Pulmonary artery endothelial cell (primary cell): ENCODE results near the gene KIFC3. TPM values are rescaled to one million over a fixed set of nuclear protein-coding genes. Genes with fewer than 3 reads are reported as not detected.
"Not testable (repeated sequence)": the region's sequence is repeated elsewhere in the genome, so short reads cannot be mapped to it uniquely, and the experiment has no call there.

Source experiments
- DNase-seq: peaks from one replicate; pipeline ENCODE4 v3.0.0-alpha.2; 2011; ENCODE audit warnings: low read depth, low spot score
- total RNA-seq: library from RNA; depleted of rRNA; stranded (reverse); fragments of >200 nt; gene quantifications from 2 replicates; pipeline ENCODE4 v1.2.3, GENCODE V29; 2014

The KIFC3 gene
- total RNA-seq, 1 donor from 2014 or later, result 53.3 TPM

DNA sequence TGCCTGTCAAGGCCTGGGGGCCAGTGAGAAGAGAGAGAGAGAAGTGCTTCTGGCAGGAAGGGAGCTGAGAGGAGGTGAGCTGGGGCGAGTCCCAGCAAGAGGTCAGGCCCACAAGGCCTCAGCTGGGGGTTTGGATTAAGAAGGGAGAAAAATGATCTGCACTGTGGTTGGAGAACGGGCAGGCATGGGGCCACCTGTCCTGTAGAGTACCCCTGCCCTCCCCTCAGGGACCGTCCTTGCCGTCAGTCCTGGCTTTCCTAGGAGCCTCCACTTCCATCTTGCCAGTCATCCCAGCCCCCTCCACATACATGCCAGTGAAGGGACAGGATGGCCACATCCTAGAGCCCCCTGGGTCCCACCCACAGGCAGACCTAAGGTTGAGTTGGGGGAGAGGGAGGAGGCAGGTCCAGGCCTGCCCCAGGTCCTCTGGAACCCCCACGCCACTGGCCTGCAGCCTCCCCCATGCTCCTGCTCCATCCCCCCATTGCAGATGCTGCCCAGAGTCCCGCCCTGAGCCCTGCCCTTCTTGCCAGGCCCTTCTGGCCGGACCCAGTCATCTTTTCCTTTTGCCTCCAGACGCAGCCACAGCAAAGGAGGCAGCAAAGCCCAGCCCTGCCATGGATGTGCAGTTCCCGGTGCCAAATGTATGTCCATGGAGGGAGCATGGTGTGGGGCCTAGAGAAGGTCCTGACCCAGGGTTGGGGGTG is 47.8 kb downstream of the KIFC3 start:
- no peak for DNase-seq

DNA sequence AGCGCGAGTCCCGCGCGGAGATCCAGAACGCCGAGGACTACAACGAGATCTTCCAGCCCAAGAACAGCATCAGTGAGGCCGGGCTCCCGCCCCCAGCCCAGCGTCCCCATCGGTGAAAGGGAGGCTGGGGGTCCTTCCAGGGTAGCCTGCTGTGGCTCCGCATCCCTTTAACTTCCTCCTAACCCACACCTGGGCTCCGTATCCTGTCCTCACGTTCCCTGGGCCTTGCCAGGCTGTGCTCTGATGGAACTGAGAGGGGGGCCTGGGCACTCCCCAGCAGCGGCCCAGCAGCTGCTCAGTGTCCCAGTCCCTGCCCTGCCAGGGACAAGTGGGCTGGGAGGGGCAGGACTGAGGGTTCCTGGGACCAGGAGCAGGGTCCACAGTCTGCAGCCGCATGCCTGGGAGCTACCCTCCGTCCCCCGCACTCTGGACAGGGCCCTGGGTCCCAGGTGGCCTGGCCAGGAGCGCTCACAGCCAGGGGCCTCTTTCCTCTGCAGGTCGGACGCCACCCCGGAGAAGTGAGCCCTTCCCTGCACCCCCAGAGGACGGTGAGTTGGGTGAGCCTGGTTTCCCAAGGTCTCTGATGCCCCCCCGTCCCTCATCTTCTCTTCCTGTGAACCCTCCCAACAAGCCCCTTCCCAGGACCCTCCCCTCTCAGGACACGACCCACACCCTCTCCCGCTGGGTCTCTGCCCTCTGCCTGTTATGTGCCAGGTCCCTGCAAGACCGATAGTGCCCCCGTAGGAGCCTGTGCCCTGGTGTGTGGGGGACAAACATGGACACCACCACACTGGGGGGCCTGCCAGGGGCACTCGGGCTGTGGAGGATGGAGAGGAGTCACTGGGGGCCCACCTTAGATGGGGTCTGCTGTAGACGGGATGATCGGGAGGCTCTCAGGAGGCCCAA is 48.6 kb downstream of the KIFC3 start:
- no peak for DNase-seq

DNA sequence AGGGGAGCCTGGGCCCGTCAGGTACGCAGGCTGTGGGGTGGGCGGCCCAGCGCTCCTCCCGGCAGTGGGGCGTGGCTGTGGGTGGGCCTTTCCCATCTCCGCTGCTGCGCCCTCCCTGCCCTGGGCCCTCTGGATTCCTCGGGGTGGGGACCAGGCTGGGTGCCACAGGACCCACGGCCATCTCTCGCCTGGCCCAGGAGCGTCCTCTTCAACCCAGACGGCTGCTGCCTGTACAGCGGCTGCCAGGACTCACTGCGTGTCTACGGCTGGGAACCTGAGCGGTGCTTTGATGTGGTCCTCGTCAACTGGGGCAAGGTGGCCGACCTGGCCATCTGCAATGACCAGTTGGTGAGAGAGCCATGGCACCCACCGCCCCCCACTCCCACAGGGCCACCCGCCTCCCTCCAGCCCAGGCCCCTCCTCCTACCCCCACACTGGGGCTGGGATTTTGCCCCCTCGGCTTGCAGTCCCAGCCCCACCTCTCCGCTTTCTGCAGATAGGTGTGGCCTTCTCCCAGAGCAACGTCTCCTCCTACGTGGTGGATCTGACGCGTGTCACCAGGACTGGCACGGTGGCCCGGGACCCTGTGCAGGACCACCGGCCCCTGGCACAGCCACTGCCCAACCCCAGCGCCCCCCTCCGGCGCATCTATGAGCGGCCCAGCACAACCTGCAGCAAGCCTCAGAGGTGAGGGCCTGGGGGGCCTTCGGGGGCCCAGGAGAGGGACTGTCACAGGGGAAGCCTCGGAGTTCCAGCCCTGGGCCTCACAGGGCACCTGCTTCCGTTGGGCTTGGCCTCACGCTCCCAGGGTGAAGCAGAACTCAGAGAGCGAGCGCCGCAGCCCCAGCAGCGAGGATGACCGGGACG is 49.5 kb downstream of the KIFC3 start:
- no peak for DNase-seq

DNA sequence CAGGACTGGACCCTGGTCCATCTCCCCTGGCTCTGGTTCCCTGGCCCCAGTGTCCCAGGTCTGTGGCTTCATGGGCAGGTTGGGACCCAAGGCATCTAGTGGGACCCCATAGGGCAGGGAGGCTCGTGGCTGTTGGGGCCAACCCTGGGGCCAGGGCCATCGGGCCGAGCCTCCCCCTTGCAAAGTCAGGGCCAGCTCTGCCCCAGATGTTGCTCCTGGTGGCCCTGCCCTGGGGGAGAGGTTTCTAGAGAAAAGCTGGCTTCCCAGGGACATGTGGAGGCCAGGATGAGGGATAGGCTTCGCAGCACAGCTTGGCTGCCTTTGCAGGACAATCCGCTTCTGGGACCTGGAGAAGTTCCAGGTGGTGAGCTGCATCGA is 50.1 kb downstream of the KIFC3 start:
- no peak for DNase-seq

DNA sequence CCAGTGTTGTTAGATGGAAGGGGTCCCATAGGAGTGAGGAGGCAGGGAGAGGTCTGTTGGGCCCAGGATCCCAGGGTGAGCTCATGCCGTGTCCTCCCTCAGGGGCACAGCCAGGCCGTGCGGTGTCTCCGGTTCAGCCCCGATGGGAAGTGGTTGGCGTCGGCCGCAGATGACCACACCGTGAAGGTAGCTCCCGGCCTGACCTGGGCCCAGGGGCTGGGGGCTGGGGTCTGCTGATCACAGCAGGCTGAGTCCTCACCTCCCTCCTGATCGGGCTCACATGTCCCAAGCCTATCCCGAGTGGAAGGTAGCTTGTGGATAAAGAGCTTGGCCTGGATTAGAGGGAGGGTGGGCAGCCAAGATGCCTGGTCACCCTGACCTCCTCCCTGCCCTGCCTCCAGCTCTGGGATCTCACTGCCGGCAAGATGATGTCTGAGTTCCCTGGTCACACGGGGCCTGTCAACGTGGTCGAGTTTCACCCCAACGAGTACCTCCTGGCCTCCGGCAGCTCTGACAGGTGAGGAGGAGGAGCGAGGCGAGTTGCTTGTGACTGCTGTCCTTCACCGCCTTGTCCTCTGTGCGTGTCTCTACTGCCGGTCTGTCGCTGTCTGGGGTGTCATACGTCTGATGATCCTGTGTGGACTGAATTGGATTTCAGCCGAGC is 50.6 kb downstream of the KIFC3 start:
- no peak for DNase-seq

DNA sequence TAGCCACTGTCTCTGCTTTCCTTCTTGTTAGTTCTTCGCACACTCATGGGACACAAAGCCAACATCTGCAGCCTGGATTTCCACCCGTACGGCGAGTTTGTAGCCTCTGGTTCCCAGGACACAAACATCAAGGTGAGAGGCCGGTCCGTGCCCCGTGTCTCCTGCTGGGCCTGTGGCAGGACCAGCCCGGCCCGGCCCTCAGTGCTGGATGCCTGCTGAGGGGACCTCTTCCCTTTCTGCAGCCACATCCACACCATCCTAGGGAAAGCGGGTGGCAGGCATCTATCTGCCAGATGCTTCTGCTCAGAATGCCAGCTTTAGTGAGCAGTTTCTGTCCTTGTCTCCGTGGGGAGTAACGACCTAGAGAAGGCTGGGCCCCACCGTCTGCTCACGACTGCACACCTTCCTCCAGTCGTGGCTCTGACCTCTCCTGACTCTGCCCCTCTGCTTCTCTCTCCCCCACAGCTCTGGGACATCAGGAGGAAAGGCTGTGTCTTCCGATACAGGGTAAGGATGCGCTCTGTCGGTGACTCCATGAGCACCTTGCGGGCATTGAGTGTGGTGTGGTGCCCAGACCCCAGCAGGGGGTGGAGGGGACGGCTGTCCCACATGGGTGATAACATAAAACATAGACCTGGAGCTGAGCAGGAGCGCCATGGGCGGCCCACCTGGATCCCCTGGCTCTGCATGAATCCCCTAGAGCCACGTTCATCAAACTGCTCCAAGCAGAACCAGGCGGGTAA is 51.3 kb downstream of the KIFC3 start:
- DNase-seq, result no peak

DNA sequence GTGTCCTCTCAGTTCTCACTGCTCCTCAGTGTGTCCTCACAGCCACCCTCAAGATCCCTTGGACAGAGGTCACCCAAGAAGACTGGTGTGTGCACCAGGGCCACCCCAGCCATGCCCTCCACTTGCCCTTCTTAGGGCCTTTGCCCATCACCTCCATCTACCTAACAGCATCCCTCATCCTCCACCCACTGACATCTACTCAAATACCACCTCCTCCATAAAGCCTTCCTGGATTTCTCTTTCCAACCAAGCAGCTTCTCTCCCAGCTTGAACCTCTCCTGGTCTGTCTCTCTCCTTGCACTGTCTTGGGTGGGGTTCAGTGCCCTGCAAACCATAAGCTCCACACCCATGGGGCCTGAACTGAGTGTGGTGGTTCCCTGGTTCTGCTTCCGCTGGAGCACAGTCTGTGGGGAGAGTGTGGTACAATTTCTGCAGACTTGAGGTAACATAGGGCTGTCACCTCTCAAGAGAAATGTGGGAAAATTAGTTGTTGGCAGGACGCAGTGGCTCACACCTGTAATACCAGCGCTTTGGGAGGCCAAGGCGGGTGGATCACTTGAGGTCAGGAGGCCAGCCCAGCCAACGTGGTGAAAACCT is 52.3 kb downstream of the KIFC3 start:
- DNase-seq, result no peak

DNA sequence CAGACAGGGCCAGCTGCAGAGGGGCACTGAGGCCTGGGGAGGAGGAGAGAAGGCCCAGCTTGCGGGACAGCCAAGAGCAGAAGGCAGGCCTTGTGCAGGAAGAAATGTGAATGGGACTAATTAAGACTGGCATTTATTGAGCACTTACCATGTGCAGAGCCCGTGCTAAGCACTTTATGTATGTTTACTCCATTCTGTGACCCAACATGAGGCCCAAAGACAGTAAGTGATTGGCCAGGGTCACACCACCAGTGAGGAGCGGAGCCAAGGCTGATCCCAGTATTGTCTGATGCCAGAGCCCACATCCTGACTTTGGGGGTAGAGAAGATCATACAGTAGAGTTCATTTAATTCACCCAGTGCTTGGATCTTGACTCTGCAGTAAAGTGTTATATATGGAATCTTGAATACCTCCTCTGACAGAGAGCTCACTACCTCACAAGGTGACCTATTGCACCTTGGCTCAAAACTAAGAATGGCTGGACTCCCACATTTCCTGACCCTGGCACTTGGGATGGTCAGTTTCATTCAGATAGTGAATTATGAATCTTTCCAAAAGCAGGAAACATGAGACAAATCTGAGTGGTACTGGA is 53.1 kb downstream of the KIFC3 start:
- DNase-seq, result no peak

DNA sequence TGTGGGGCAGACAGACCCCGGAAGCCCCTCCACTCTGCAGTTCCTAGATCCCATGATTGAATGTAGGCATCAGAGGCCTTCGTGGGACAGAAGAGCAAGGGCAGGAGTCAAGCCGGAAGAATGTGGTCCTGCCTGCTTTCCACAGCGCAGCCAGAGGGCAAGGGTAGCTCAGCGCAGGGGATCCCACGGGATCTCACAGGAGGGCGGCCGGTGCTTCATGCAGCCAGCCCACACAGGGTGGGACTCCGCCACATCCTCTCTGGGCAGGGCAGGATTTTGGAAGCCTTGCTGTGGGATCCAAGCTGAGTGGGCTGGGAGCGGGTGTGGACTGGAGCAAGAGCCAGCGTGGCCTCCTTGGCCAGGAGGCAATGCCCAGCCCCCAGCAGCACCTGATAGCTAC is 53.7 kb downstream of the KIFC3 start:
- no peak for DNase-seq

DNA sequence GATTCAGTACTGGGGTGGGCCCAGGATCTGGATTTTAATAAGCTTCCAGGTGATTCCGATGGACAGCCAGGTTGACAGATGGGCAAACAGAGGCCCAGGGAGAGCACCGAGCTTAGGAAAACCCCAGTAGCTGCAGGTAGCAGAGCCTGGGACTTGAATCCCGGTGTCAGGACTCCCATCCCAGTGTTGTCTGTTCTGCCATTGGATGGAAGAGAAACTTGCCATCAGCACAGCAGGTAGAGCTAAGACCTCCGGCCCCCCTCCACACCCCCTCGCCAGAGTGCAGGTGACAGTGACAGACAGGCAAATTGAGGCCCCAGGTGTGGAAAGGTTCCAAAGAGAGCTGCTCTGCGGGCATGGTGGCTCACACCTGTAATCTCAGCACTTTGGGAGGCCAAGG is 54.3 kb downstream of the KIFC3 start:
- DNase-seq, result no peak

DNA sequence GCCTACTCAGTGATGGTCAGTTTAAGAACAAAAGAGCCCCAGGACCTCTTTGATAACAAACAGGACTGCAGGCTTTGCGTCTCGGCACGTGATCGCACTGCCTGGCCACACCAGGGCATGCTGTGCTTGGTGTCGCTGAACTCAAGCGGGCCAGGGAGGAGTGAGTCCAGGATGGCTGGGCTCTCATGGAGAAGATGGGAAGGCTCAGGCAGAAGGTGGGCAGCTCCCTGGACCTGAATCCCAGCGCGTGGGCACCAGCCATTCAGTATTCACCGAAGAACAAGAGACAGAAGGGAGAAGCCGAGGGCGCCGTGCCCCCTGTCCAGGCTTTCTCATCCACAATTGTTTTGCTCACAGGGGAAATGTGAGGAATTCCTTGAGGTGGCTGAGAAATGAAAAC is 54.8 kb downstream of the KIFC3 start:
- no peak for DNase-seq

DNA sequence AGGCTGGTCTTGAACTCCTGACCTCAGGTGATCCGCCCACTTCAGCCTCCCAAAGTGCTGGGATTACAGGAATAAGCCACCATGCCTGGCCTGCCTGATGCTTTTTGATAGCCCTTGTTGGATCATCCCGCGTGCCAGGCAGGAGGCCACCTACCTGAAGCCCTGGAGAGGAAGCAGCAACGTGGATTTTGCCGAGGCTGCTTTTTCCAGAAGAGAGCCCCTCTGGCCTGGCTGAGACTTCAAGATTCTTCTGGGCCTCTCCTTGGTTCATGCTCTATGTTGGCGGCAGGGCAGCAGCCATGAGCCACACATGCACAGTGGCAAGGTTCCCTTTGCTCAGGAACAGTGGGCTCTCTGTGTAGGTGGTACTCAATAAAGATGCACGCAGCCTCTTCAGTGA is 55.2 kb downstream of the KIFC3 start:
- DNase-seq, result no peak

DNA sequence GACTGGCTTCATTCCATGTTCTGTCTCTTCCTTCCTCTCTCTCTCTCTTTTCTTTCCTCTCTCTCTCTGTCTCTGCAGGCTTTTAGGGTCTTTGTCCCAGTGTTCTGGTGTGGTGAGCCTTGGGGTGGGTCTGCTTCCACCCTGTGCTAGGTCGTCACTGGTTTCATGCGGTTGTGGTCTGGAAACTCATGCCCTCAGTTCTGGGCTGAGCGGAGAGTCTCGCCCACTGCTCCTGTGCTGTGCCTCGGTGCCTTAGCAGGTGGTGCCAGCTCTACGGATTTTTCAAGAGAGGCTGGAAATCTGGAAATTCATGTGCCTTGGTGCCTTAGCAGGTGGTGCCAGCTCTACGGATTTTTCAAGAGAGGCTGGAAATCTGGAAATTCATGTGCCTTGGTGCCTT is 56.0 kb downstream of the KIFC3 start:
- DNase-seq, result not testable (repeated sequence)

DNA sequence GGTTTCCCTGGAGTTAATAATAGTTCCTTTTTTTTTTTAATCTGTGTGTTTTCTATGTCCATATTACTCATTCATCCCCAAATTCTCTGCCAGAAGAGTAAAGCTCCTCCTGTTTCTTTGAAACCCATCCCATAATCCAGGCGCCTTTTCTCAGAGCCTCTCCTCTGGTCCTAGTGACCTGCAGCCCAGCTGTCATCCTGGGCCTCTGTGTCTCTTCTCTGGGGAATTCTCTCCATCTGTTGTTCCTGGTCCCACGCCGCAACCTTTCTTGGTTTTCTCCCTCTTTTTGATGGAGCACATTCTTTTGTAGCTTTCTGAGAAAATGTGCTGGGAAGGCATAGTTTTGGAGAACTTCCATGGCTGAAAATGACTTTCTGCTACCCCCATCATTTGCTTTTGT is 56.5 kb downstream of the KIFC3 start:
- DNase-seq, result no peak

DNA sequence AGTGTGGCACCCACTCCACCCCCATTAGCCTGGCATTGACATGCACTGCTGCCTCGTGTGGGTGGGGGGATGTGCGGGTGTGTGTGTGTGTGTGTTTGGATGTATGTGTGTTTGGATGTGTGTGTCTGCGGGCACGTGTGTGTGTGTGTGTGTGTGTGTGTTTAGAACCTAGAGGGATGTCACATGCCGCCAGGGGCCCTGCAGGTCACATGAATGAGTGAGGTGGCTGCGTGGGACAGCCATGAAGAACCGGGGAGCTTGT is 57.7 kb downstream of the KIFC3 start:
- DNase-seq, result no peak

DNA sequence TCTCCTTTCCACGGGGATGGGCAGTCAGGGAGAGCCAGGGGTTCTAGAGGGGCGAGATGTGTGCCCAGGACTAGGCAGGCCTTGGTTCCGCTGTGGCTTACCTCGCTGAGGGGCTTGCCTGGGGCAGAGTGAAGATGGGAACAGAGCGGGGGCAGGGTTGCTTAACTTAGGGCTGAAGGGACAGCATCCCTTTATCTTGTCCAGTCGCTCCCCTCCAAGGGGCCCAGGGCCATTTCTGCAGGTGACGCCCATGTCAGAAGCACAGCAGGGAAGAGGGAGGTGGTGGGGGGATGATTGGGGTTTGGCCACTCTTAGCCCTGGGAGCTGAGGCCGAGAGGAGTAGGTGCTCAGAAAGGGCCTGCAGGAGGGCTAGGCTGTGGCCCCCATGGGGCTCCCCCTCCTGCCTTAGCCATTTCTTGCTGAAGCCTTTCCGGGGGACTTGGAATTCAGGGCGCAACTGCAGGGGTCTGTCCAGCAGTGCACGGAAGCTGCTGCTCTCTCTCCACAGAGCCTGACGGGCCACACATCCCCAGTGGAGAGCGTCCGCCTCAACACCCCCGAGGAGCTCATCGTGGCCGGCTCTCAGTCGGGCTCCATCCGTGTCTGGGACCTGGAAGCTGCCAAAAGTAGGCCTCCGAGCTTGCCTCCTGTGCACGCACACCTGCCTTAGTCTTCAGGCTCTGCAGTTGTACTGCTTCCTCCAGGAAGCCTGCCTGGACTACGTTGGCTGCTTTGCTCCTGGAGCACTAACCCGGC is 58.2 kb downstream of the KIFC3 start:
- no peak for DNase-seq

DNA sequence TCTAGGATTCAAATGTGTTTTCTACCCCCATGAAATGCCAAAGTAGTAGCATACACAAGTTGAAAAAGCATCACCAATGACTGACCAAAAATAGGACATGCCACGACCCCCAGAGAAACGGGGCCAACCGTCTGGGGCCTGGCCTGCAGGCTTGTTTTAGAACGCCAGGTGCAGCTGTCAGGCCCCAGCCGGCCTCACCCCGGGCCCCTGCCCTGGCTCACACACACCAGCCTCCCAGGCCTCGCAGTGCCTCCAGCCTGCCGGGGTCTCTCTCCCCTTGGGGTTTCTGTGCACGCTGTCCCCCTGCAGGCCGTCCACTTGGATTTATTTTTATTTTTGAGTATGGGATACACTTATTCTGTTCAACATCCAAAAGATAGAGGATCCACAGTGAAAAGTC is 58.8 kb downstream of the KIFC3 start:
- DNase-seq, result no peak

DNA sequence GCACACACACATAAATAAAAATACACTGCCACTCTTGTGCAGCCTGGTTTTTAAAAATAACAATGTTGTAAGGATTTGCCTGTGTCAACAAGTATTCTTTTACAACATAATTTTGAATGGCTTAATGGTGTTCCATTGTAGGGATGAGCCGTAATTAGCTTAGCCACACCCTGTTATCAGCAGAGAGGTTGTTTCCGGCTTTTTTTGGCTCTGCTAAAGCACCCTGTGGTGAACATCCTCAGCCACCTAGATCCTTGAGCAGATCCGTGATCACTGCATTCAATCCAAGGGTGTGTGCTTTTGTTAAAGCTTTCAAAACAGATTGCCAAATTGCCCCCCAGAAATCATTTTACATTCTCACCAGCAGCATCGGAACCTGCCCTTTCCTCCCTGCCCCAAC is 59.7 kb downstream of the KIFC3 start:
- no peak for DNase-seq

DNA sequence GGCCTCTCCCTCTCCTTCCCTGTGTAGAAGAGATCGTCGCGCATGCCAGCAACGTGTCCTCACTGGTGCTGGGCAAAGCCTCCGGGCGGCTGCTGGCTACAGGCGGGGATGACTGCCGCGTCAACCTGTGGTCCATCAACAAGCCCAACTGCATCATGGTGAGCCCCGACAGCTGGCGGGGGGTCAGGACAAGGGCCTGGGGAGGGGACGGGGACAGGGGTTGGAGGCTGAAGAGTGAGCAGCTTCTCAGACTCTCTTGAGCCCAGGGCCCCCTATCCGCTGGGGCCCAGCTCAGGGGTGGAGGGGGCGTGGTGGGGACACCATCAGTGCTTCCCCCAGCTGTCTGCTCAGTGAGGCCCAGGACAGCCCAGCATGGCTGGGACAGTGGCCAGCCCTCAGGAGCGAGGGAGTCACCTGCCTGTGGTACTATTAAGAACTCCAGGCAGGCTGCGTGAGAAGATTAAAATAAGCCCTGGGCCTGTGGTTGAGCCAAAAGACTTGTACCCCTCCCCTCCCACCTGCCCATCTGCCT is 60.6 kb downstream of the KIFC3 start:
- no peak for DNase-seq
